Gastrocnemius medialis (tissue), 4 donors: ENCODE measurements around the gene PXN. TPM values are rescaled to one million over a fixed set of nuclear protein-coding genes. Genes with fewer than 3 reads are reported as not detected.
A peak's percentile ranks its signal among the peaks of the same experiment; 100 is the strongest.

Experiments used
- ATAC-seq, 2 donors: fragments of 150-250 bp; one replicate each; pipeline ENCODE4 v1.9.1; 2016
- DNase-seq, 2 donors: peaks; one replicate each; pipeline ENCODE4 v3.0.0-alpha.2; 2019
- H3K27ac ChIP-seq, 4 donors: fragments of 200-600 bp; sonication (generic); 1 replicate in 1 of 4; 2 replicates in 3 of 4; pipeline ENCODE4 v1.5.1; 2016 to 2018; ENCODE audit warnings: mild to moderate bottlenecking in 2 of 4, moderate library complexity in 1 of 4
- H3K27me3 ChIP-seq, 3 donors: fragments of 200-600 bp; sonication (generic) in 2 of 3; 1 replicate in 1 of 3; 2 replicates in 2 of 3; pipeline versions ENCODE4 v1.5.1 to v1.6.0; 2016 to 2019; ENCODE audit warnings: mild to moderate bottlenecking in 1 of 3, moderate library complexity in 1 of 3
- H3K36me3 ChIP-seq, 2 donors: fragments of 200-600 bp; sonication (generic) in 1 of 2; one replicate each; pipeline ENCODE4 v1.5.1; 2017 to 2018
- H3K4me1 ChIP-seq, 2 donors: fragments of 200-600 bp; sonication (generic) in 1 of 2; one replicate each; pipeline ENCODE4 v1.5.1; 2016 to 2017; ENCODE audit warnings: mild to moderate bottlenecking in 2 of 2
- H3K4me3 ChIP-seq, 4 donors: fragments of 200-600 bp; sonication (generic) in 3 of 4; 1 replicate in 1 of 4; 2 replicates in 3 of 4; pipeline ENCODE4 v1.5.1; 2016 to 2019; ENCODE audit warnings: mild to moderate bottlenecking in 2 of 4
- H3K9me3 ChIP-seq, 3 donors: fragments of 200-600 bp; sonication (generic) in 2 of 3; 1 replicate in 1 of 3; 2 replicates in 2 of 3; pipeline ENCODE4 v1.5.1; 2016 to 2019
- POLR2A ChIP-seq, 2 donors: fragments of 450-650 bp; IDR thresholded peaks; one replicate each; pipeline ENCODE4 v1.6.1; 2017; ENCODE audit warnings: antibody characterized with exemption in 2 of 2, mild to moderate bottlenecking in 2 of 2, moderate library complexity in 2 of 2
- in situ Hi-C, 4 donors: fragments of 200-750 bp; cut with MboI; loops; one replicate each; pipeline versions ENCODE4 v1.15.0 to v1.8.0; 2017; ENCODE audit warnings: low sequenced_read_pairs in 4 of 4
- intact Hi-C: fragments of 100-400 bp; cut with DNase I; formaldehyde crosslinking; loops from one replicate; pipeline ENCODE4 v1.15.1; 2023; ENCODE audit warnings: low total_unique reads
- total RNA-seq, 4 donors: library from RNA; depleted of rRNA; stranded (reverse); fragments of >200 nt; gene quantifications; one replicate each; pipeline versions ENCODE4 v1.1.0 to v1.2.3, GENCODE V29; 2016
- TF ChIP-seq, protein P1 (sequence below), 5 experiments: fragments of 450-650 bp in 3 of 5; fragments of 200-600 bp in 2 of 5; sonication (generic) in 2 of 5; IDR thresholded peaks in 4 of 5; conservative IDR thresholded peaks in 1 of 5; 1 replicate in 4 of 5; 2 replicates in 1 of 5; pipeline ENCODE4 v1.5.1; 2016 to 2019; ENCODE audit warnings: antibody characterized with exemption in 5 of 5, mild to moderate bottlenecking in 3 of 5, moderate library complexity in 3 of 5

The PXN gene
- total RNA-seq, 4 donors from 2014 or later: 48.8 to 102 (median 77.9) TPM

DNA sequence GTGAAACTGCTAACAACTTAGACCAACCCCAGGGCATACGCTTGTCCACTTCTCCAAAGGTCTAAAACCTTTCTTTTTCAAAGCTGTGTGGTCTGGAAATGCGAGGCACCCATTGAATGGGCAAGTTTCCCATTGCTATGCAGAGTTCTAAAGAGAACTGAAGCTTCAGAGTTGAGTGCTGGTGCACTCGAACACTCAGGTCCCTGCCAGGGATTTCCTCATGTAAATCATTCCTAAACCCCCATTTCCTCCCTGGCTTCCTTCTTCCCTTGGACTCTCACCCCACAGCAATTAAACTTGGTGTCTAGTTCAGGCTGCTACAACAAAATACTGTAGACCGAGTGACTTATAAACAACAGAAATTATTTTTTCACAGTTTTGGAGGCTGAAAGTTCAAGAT, 2.2 kb upstream of the PXN start:
- Histone ChIP-seq H3K4me1 (peaks cover 19 to 20% of the 10 kb centered on the region in 2 donors), H3K27me3 (no peaks in the 10 kb centered on the region), H3K4me3 (no peak overlapping the region), H3K9me3 (no peaks in the 10 kb centered on the region), H3K36me3 (no peaks in the 10 kb centered on the region), H3K27ac (peak overlapping the region in 1 of 4 donors; percentile 63)
- in situ Hi-C loops (loop anchor here in 2 of 4 donors (5.0 kb wide), 1 partner anchor 40 kb away; no protein-coding TSS in a partner anchor), intact Hi-C loops (no loop called here)
- no peak for TF ChIP-seq POLR2A (IDR thresholded peaks at IDR 0.05)
- TF ChIP-seq, protein P1, sequence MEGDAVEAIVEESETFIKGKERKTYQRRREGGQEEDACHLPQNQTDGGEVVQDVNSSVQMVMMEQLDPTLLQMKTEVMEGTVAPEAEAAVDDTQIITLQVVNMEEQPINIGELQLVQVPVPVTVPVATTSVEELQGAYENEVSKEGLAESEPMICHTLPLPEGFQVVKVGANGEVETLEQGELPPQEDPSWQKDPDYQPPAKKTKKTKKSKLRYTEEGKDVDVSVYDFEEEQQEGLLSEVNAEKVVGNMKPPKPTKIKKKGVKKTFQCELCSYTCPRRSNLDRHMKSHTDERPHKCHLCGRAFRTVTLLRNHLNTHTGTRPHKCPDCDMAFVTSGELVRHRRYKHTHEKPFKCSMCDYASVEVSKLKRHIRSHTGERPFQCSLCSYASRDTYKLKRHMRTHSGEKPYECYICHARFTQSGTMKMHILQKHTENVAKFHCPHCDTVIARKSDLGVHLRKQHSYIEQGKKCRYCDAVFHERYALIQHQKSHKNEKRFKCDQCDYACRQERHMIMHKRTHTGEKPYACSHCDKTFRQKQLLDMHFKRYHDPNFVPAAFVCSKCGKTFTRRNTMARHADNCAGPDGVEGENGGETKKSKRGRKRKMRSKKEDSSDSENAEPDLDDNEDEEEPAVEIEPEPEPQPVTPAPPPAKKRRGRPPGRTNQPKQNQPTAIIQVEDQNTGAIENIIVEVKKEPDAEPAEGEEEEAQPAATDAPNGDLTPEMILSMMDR (IDR thresholded peaks at IDR 0.05 in 4 of 5, conservative IDR thresholded peaks at IDR 0.05 in 1 of 5): no peak
- no peak for DNase-seq
- no peak for ATAC-seq

DNA sequence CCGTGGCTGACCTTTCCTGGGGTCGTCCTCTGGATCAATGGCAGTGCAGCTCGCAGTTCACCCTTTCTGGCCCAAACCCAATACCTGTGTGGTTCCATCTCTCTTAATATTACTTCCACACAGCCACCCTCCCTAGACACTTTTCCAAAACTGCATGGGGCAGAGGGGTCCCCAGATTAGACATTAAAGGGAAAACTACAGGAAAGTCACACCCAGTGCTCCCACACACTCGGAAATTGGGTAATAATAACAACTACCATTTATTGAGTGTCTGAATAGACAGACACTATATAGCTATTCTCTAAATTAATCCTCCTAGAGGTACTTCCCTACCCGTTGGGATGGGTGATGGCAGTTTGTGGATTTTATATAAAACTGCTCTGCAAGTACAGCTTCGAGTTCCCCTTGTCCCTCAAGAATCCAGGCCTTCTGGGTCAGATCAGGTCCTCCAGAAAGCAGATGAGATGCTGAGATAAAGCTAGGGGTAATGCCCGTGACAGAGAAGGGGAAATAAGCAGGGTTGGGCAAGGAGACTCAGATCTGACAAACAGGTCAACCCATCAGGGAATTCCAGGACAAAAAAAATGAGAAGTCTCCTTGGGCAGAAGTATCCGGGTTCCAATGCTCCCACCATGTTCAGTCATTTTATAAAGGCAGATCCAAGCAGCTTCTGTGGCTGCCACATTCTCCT, 795 bp upstream of the PXN start:
- intact Hi-C loops (no loop called here), in situ Hi-C loops (loop anchor here in 2 of 4 donors (5.0 kb wide), 1 partner anchor 39 kb away; no protein-coding TSS in a partner anchor)
- Histone ChIP-seq H3K4me1 (peaks cover 33 to 34% of the 10 kb centered on the region in 2 donors), H3K9me3 (no peaks in the 10 kb centered on the region), H3K27ac (peak overlapping the region; percentile 19 to 75 (median 63)), H3K4me3 (no peak overlapping the region), H3K27me3 (no peaks in the 10 kb centered on the region), H3K36me3 (no peaks in the 10 kb centered on the region)
- TF ChIP-seq POLR2A (IDR thresholded peaks at IDR 0.05): no peak
- TF ChIP-seq, protein P1 (IDR thresholded peaks at IDR 0.05 in 4 of 5, conservative IDR thresholded peaks at IDR 0.05 in 1 of 5): no peak
- ATAC-seq: no peak
- no peak for DNase-seq

DNA sequence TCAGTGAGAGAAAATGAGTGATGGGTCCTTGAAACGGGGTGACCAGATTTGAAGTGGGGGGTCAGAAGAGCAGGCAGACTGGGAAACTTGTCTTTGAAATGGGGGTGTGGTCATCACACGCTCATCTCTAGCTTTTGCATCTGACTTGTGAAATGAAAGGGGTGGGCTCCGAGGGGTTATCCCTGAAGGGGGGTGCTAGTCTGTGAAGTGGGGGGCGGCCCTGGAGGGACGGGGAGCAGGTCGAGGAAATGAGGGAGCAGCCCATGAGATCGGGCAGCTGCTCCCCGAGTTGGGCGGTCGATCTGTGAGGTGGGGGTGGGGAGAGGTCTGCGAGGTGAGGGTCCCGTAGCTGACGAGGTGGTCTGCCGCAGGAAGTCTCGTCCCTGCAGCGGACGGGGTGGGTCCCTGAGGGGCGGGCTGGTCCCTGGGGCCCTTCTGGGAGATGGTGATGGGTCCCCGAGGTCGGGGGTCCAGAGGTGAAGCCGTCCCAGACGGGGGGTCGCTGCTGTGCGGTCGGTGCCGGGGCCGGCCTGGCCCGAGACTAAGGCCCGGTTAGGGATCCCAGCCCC, 542 bp downstream of the PXN start:
- DNase-seq: peak in 1 of 2 donors; percentile 24
- no peak for TF ChIP-seq POLR2A (IDR thresholded peaks at IDR 0.05)
- TF ChIP-seq, protein P1 (IDR thresholded peaks at IDR 0.05 in 4 of 5, conservative IDR thresholded peaks at IDR 0.05 in 1 of 5): no peak
- intact Hi-C loops: loop anchor here (1.0 to 2.0 kb wide), 3 partner anchors 28 to 64 kb away; partner anchors contain the start of genes RNU4-1 and RPLP0
- ATAC-seq: peak in 1 of 2 donors; percentile 1
- no peaks in the 10 kb centered on the region for H3K36me3 ChIP-seq
- peak overlapping the region; percentile 93 to 99 (median 98) for H3K27ac ChIP-seq
- peaks cover 38 to 47% of the 10 kb centered on the region in 2 donors for H3K4me1 ChIP-seq
- in situ Hi-C loops: loop anchor here (5.0 kb wide), 1 partner anchor 38 kb away; no protein-coding TSS in a partner anchor
- H3K4me3 ChIP-seq: peak overlapping the region; percentile 86 to 93 (median 90)
- no peaks in the 10 kb centered on the region for H3K9me3 ChIP-seq
- no peaks in the 10 kb centered on the region for H3K27me3 ChIP-seq

DNA sequence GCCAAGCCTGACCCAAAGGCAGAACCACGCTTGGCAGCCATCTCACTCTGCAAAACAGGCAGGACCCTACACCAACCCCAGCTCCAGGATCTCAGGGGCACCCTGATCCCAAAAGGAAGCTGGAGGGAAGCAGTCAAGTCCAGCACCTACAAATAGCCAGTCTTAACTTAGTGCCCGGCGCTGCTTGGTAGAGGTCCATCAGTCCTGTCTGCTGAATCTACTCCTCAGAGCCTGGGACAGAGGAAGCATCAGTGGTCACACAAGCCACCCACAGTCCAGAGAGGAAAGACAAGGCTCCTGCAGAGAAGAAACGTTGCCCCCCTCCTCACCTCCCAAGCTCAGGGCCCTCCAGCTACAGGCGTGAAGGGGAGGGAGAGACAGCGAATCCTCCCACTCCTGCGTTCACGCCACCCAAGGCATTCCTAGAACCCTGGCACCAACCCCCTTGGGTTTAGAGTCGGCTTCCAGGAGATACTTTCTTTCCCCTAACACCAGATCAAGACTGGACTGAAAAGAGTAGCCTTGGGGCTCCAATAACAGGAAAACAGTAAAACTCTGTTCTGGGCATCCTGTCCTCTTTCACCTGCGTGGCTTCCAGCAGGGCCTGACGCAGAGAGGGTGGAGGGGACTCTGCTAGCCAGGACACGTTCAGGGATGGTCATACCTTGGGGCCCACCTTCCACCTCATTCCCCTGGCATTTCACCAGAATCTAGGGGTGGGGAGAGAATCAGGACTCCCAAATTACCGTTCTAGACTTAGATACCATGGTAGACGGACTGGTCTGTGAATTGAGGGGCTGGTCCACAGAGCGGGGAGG, 1.2 kb downstream of the PXN start:
- peak overlapping the region; percentile 93 to 99 (median 98) for H3K27ac ChIP-seq
- no peaks in the 10 kb centered on the region for H3K9me3 ChIP-seq
- H3K36me3 ChIP-seq: no peaks in the 10 kb centered on the region
- peak overlapping the region; percentile 86 to 93 (median 90) for H3K4me3 ChIP-seq
- TF ChIP-seq, protein P1 (IDR thresholded peaks at IDR 0.05 in 4 of 5, conservative IDR thresholded peaks at IDR 0.05 in 1 of 5): no peak
- peak in 1 of 2 donors; percentile 18 for TF ChIP-seq POLR2A (IDR thresholded peaks at IDR 0.05)
- no peaks in the 10 kb centered on the region for H3K27me3 ChIP-seq
- in situ Hi-C loops (loop anchor here in 2 of 4 donors (5.0 kb wide), 1 partner anchor 37 kb away; no protein-coding TSS in a partner anchor), intact Hi-C loops (loop anchor here (2.0 kb wide), 2 partner anchors 29 to 63 kb away; partner anchors contain the start of genes RNU4-1 and RPLP0)
- peaks cover 45 to 52% of the 10 kb centered on the region in 2 donors for H3K4me1 ChIP-seq
- ATAC-seq (peak; percentile 19 to 36), DNase-seq (peak in 1 of 2 donors; percentile 56)
